ENCODE results near the gene PTCD3. TPM values are rescaled to one million over a fixed set of nuclear protein-coding genes. Genes with fewer than 3 reads are reported as not detected.

Gene PTCD3
- total RNA-seq, 1 experiment from 2014 or later: 94.7 TPM

GRCh38 chr2:86174445-86174844 is 68.4 kb downstream of the PTCD3 start:
- Histone ChIP-seq H3K9me3 (ENCODE audit: low read length) (no peaks in the 10 kb centered on the region), H3K4me1 (ENCODE audit: insufficient read depth, low read length) (no peaks in the 10 kb centered on the region), H3K79me2 (ENCODE audit: low read length) (peaks cover 4% of the 10 kb centered on the region; the same call in 1 of the 2 replicates), H3K9ac (ENCODE audit: low read length) (no peak overlapping the region), H3K36me3 (ENCODE audit: low read depth, low read length) (peaks cover 48% of the 10 kb centered on the region), H2AFZ (ENCODE audit: low read length) (no peak overlapping the region), H3K4me2 (ENCODE audit: low read length) (no peak overlapping the region), H3K9me2 (replicated peaks; ENCODE audit: low read length) (no peaks in the 10 kb centered on the region), H3K4me3 (ENCODE audit: low read length) (no peak overlapping the region), H3F3A (ENCODE audit: low read length, unreplicated experiment) (no peaks in the 10 kb centered on the region), H3K27me3 (ENCODE audit: low read length) (no peaks in the 10 kb centered on the region), H4K20me1 (ENCODE audit: low read length) (peaks cover 8% of the 10 kb centered on the region; the same call in 1 of the 2 replicates), H3K27ac (ENCODE audit: low read length) (no peak overlapping the region)
- ATAC-seq (no peak), DNase-seq (no peak)
- intact Hi-C loops (cut with micrococcal nuclease): no loop called here
- CTCF ChIA-PET: no interaction called here
- no peak for TF ChIP-seq CTCF (conservative IDR thresholded peaks at IDR 0.05; ENCODE audit: low read depth, low read length)
- TF ChIP-seq EZH2phosphoT487 (IDR thresholded peaks at IDR 0.05; ENCODE audit: borderline replicate concordance, low read length): no peak
- TF ChIP-seq EZH2 (IDR thresholded peaks at IDR 0.05; ENCODE audit: low read length, unreplicated experiment): no peak
- BruUV-seq (replicated peaks): no TSS peak
- POLR2A ChIA-PET (ENCODE audit: unreplicated experiment): no interaction called here

DNA sequence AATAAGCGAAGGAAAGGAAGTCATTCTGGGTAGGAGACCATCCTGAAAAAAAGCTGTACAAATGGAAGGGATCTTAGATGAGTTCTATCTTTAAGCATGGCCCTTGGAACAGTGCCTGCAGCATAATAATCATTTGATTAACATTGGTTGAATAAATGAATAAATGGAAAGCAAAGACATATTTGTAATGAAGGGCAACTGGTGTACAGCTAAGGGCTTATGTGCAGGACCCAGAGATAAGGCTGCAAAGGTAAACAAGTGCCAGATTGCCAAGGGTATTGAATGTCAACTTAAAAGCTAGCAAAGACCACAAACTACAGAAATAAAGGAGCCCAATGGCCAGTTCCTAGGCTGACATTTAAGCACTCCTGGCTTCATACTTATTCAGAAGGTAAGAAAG is 69.8 kb downstream of the PTCD3 start:
- intact Hi-C loops (cut with micrococcal nuclease): no loop called here
- no peak for TF ChIP-seq CTCF (conservative IDR thresholded peaks at IDR 0.05; ENCODE audit: low read depth, low read length)
- no peak for TF ChIP-seq EZH2phosphoT487 (IDR thresholded peaks at IDR 0.05; ENCODE audit: borderline replicate concordance, low read length)
- TF ChIP-seq EZH2 (IDR thresholded peaks at IDR 0.05; ENCODE audit: low read length, unreplicated experiment): no peak
- Histone ChIP-seq H3F3A (ENCODE audit: low read length, unreplicated experiment) (no peaks in the 10 kb centered on the region), H3K36me3 (ENCODE audit: low read depth, low read length) (peaks cover 43% of the 10 kb centered on the region), H3K27ac (ENCODE audit: low read length) (no peak overlapping the region), H2AFZ (ENCODE audit: low read length) (no peak overlapping the region), H3K4me3 (ENCODE audit: low read length) (no peak overlapping the region), H3K4me1 (ENCODE audit: insufficient read depth, low read length) (no peaks in the 10 kb centered on the region), H3K79me2 (ENCODE audit: low read length) (peaks cover 6% of the 10 kb centered on the region), H4K20me1 (ENCODE audit: low read length) (peaks cover 8% of the 10 kb centered on the region), H3K9ac (ENCODE audit: low read length) (no peak overlapping the region), H3K4me2 (ENCODE audit: low read length) (no peak overlapping the region), H3K9me2 (replicated peaks; ENCODE audit: low read length) (no peaks in the 10 kb centered on the region), H3K9me3 (ENCODE audit: low read length) (no peaks in the 10 kb centered on the region), H3K27me3 (ENCODE audit: low read length) (no peaks in the 10 kb centered on the region)
- ATAC-seq (no peak), DNase-seq (no peak)
- POLR2A ChIA-PET (ENCODE audit: unreplicated experiment): no interaction called here
- CTCF ChIA-PET: no interaction called here
- BruUV-seq (replicated peaks): no TSS peak

- H3K4me2 ChIP-seq (ENCODE audit: low read length): no peak overlapping the region
- ATAC-seq (no peak), DNase-seq (no peak)
- peaks cover 43% of the 10 kb centered on the region for H3K36me3 ChIP-seq (ENCODE audit: low read depth, low read length)
- no peaks in the 10 kb centered on the region for H3F3A ChIP-seq (ENCODE audit: low read length, unreplicated experiment)
- no peaks in the 10 kb centered on the region for H3K9me3 ChIP-seq (ENCODE audit: low read length)
- no peak overlapping the region for H3K4me3 ChIP-seq (ENCODE audit: low read length)
- H3K79me2 ChIP-seq (ENCODE audit: low read length): peaks cover 13% of the 10 kb centered on the region
- no peaks in the 10 kb centered on the region for H3K4me1 ChIP-seq (ENCODE audit: insufficient read depth, low read length)
- CTCF ChIA-PET: no interaction called here
- H3K9ac ChIP-seq (ENCODE audit: low read length): no peak overlapping the region
- no peaks in the 10 kb centered on the region for H3K9me2 ChIP-seq (replicated peaks; ENCODE audit: low read length)
- intact Hi-C loops (cut with micrococcal nuclease): no loop called here
- no peak overlapping the region for H2AFZ ChIP-seq (ENCODE audit: low read length)
- no peak overlapping the region for H3K27ac ChIP-seq (ENCODE audit: low read length)
- TF ChIP-seq EZH2phosphoT487 (IDR thresholded peaks at IDR 0.05; ENCODE audit: borderline replicate concordance, low read length) (no peak), EZH2 (IDR thresholded peaks at IDR 0.05; ENCODE audit: low read length, unreplicated experiment) (no peak), CTCF (conservative IDR thresholded peaks at IDR 0.05; ENCODE audit: low read depth, low read length) (no peak)
- POLR2A ChIA-PET (ENCODE audit: unreplicated experiment): no interaction called here
- peaks cover 14% of the 10 kb centered on the region for H4K20me1 ChIP-seq (ENCODE audit: low read length)
- H3K27me3 ChIP-seq (ENCODE audit: low read length): no peaks in the 10 kb centered on the region
- no TSS peak for BruUV-seq (replicated peaks)
Measured at GRCh38 chr2:86176597-86176996, 70.6 kb downstream of the PTCD3 start.
